Activated CD8-positive, alpha-beta T cell treated with anti-CD3 and anti-CD28 coated beads for 36 hours (primary cell): Measurements from ENCODE around the gene LRFN2. TPM values are rescaled to one million over a fixed set of nuclear protein-coding genes. Genes with fewer than 3 reads are reported as not detected.

Source experiments
- ATAC-seq: fragments of 200-7000 bp; cut with Tn5 transposase; one replicate; pipeline ENCODE4 v1.10.0; 2021; ENCODE audit warnings: mild to moderate bottlenecking, moderate library complexity
- CTCF ChIA-PET: fragments of 350-600 bp; sonication (Branson Sonifier 250); formaldehyde crosslinking; loops from one replicate; lab custom pipeline; 2021; ENCODE audit warnings: antibody characterized with exemption; lab: Charles Lee
- POLR2A ChIA-PET: fragments of 350-600 bp; sonication (Branson Sonifier 250); formaldehyde crosslinking; loops from one replicate; lab custom pipeline; 2021; ENCODE audit warnings: antibody characterized with exemption; lab: Charles Lee
- DNase-seq: peaks from one replicate; pipeline ENCODE4 v3.0.0-alpha.2; 2020
- H3K27ac Mint-ChIP-seq: one replicate; pipeline ENCODE4 v1.8.0; 2021; ENCODE audit warnings: mild to moderate bottlenecking, mixed read lengths
- H3K27me3 Mint-ChIP-seq: one replicate; pipeline ENCODE4 v1.8.0; 2021; ENCODE audit warnings: mixed read lengths
- H3K36me3 Mint-ChIP-seq: one replicate; pipeline ENCODE4 v1.8.0; 2021; ENCODE audit warnings: low read depth, mixed read lengths
- H3K4me1 Mint-ChIP-seq: one replicate; pipeline ENCODE4 v1.8.0; 2021; ENCODE audit warnings: low read depth, mixed read lengths
- H3K4me3 Mint-ChIP-seq: one replicate; pipeline ENCODE4 v1.8.0; 2021; ENCODE audit warnings: mild to moderate bottlenecking, moderate library complexity, mixed read lengths
- H3K9me3 Mint-ChIP-seq: one replicate; pipeline ENCODE4 v1.8.0; 2021; ENCODE audit warnings: mixed read lengths
- CTCF ChIP-seq: fragments of 200-600 bp; IDR thresholded peaks from one replicate; pipeline ENCODE4 v1.8.0; 2022; ENCODE audit warnings: antibody characterized with exemption, mild to moderate bottlenecking
- intact Hi-C: fragments of 100-400 bp; cut with micrococcal nuclease; formaldehyde crosslinking; loops from one replicate; pipeline ENCODE4 v1.10.0; 2022
- total RNA-seq, 2 experiments: library from RNA; stranded (reverse); gene quantifications; one replicate each; pipeline ENCODE4 v1.2.3, GENCODE V29; 2021

LRFN2 gene
- total RNA-seq, 2 experiments from 2014 or later: not detected

- H3K27ac Mint-ChIP-seq: no peak overlapping the region
- no peak for TF ChIP-seq CTCF
- CTCF ChIA-PET: no interaction called here
- H3K9me3 Mint-ChIP-seq: peaks cover 4% of the 10 kb centered on the region
- intact Hi-C loops: no loop called here
- H3K36me3 Mint-ChIP-seq: no peaks in the 10 kb centered on the region
- POLR2A ChIA-PET: no interaction called here
- DNase-seq: no peak
- H3K4me1 Mint-ChIP-seq: no peaks in the 10 kb centered on the region
- no peak overlapping the region for H3K4me3 Mint-ChIP-seq
- ATAC-seq: no peak
- peaks cover 7% of the 10 kb centered on the region for H3K27me3 Mint-ChIP-seq
These were observed 224.3 kb downstream of the LRFN2 start for GRCh38 chr6:40362859-40363258.

- ChIA-PET POLR2A (no interaction called here), CTCF (no interaction called here)
- no peak overlapping the region for H3K27ac Mint-ChIP-seq
- no peak for DNase-seq
- ATAC-seq: no peak
- peaks cover 7% of the 10 kb centered on the region for H3K27me3 Mint-ChIP-seq
- peaks cover 5% of the 10 kb centered on the region for H3K4me1 Mint-ChIP-seq
- H3K9me3 Mint-ChIP-seq: no peaks in the 10 kb centered on the region
- no peak for TF ChIP-seq CTCF
- no peak overlapping the region for H3K4me3 Mint-ChIP-seq
- H3K36me3 Mint-ChIP-seq: no peaks in the 10 kb centered on the region
- intact Hi-C loops: no loop called here
These were observed 227.4 kb downstream of the LRFN2 start for GRCh38 chr6:40359808-40360207.

GRCh38 chr6:40358473-40359460 is 228.4 kb downstream of the LRFN2 start:
- DNase-seq (no peak), ATAC-seq (no peak)
- Mint-ChIP-seq H3K4me1 (peaks cover 5% of the 10 kb centered on the region), H3K9me3 (no peaks in the 10 kb centered on the region), H3K27ac (no peak overlapping the region), H3K4me3 (no peak overlapping the region), H3K27me3 (peaks cover 7% of the 10 kb centered on the region), H3K36me3 (no peaks in the 10 kb centered on the region)
- TF ChIP-seq CTCF: no peak
- CTCF ChIA-PET: no interaction called here
- POLR2A ChIA-PET: no interaction called here
- intact Hi-C loops: no loop called here

GRCh38 chr6:40356242-40356910 is 230.8 kb downstream of the LRFN2 start:
- Mint-ChIP-seq H3K36me3 (no peaks in the 10 kb centered on the region), H3K27ac (no peak overlapping the region), H3K27me3 (peaks cover 4% of the 10 kb centered on the region), H3K4me1 (peaks cover 5% of the 10 kb centered on the region), H3K9me3 (no peaks in the 10 kb centered on the region), H3K4me3 (no peak overlapping the region)
- ChIA-PET POLR2A (interaction anchor here (0.8 kb wide), 1 partner anchor 12 kb away, joined by 3 read pairs; no protein-coding TSS in a partner anchor), CTCF (no interaction called here)
- DNase-seq (peak; percentile 37), ATAC-seq (peak; percentile 70)
- TF ChIP-seq CTCF: no peak
- intact Hi-C loops: no loop called here

- no peaks in the 10 kb centered on the region for H3K36me3 Mint-ChIP-seq
- H3K9me3 Mint-ChIP-seq: no peaks in the 10 kb centered on the region
- intact Hi-C loops: no loop called here
- CTCF ChIA-PET: no interaction called here
- POLR2A ChIA-PET: interaction anchor here (0.8 kb wide), 1 partner anchor 11 kb away, joined by 3 read pairs; no protein-coding TSS in a partner anchor
- peaks cover 4% of the 10 kb centered on the region for H3K27me3 Mint-ChIP-seq
- no peak overlapping the region for H3K4me3 Mint-ChIP-seq
- ATAC-seq (no peak), DNase-seq (no peak)
- H3K4me1 Mint-ChIP-seq: peaks cover 5% of the 10 kb centered on the region
- H3K27ac Mint-ChIP-seq: no peak overlapping the region
- TF ChIP-seq CTCF: no peak
These were observed 231.6 kb downstream of the LRFN2 start for GRCh38 chr6:40355532-40355931.
